GM12865 (cell line): ENCODE data around the gene PTPRN2.
"Not testable (repeated sequence)": the region's sequence is repeated elsewhere in the genome, so short reads cannot be mapped to it uniquely, and the experiment has no call there.

Experiments used
- DNase-seq: peaks from one replicate; pipeline ENCODE4 v3.0.0; 2010; ENCODE audit warnings: low read depth
- H3K4me3 ChIP-seq: 2 replicates; pipeline ENCODE4 v1.5.1; 2011; ENCODE audit warnings: mild to moderate bottlenecking, low read depth, low read length, control low read depth
- TF ChIP-seq, protein P1 (sequence below): IDR thresholded peaks from 2 replicates; pipeline ENCODE4 v1.5.1; 2011; ENCODE audit warnings: low read length, control low read depth, low read depth, inconsistent platforms; ENCODE audit not compliant: insufficient read depth; ENCODE audit errors: missing control alignments

PTPRN2 gene

DNA sequence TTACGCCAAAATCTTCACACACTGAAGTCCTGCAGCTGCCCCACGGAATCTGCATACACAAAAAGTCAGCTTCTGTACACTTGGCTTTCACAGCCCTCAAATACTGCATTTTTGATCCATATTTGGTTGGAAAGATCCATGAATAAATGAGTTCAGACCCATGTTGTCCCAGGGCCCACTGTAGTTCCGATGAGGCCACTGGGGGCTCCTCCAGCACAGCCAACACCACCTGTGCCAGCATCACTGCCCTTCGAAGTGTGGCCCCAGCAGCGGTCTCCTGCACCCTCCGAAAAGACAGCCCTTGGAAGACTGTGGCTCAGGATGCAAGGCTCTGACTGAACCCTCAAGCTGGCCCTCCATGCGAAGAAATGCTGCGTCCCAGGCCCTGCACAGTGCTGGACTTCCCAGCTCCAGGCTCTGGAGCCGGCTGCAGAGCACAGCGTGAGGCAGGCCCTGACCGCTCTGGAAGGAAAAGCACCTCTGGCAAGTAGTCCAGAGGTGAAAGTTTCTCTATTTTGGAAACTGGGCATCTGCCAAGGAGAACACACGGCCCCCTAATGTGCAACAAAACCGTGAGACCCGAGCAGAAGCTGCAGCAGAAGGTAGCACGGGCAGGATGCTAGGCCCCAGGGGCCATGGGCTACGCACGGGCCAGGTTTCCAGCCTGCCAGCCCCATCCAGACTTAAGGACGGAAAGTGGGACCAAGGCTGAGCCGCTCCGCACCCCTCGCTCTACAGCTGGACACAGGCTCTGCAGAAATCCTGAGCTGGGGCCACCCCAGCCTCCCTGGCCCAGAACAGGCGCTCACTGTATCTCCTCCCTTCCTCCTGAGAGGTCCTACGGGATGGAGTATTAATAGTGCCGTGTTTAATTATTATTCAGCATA lies 62.6 kb downstream of the PTPRN2 start:
- H3K4me3 ChIP-seq, result no peak overlapping the region
- TF ChIP-seq, protein P1, sequence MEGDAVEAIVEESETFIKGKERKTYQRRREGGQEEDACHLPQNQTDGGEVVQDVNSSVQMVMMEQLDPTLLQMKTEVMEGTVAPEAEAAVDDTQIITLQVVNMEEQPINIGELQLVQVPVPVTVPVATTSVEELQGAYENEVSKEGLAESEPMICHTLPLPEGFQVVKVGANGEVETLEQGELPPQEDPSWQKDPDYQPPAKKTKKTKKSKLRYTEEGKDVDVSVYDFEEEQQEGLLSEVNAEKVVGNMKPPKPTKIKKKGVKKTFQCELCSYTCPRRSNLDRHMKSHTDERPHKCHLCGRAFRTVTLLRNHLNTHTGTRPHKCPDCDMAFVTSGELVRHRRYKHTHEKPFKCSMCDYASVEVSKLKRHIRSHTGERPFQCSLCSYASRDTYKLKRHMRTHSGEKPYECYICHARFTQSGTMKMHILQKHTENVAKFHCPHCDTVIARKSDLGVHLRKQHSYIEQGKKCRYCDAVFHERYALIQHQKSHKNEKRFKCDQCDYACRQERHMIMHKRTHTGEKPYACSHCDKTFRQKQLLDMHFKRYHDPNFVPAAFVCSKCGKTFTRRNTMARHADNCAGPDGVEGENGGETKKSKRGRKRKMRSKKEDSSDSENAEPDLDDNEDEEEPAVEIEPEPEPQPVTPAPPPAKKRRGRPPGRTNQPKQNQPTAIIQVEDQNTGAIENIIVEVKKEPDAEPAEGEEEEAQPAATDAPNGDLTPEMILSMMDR, result no peak
- no peak for DNase-seq

DNA sequence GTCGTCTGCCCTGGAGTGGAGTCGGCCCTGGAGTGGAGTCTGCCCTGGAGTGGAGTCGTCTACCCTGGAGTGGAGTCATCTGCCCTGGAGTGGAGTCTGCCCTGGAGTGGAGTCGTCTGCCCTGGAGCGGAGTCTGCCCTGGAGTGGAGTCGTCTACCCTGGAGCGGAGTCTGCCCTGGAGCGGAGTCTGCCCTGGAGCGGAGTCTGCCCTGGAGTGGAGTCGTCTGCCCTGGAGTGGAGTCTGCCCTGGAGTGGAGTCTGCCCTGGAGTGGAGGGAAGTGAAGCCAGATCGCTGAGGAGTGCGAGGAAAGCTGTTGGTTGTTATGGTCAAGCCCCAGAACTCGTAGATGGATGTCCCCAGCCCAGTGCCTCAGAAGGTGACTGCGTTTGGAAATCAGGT lies 63.3 kb downstream of the PTPRN2 start:
- not testable (repeated sequence) for H3K4me3 ChIP-seq, DNase-seq

DNA sequence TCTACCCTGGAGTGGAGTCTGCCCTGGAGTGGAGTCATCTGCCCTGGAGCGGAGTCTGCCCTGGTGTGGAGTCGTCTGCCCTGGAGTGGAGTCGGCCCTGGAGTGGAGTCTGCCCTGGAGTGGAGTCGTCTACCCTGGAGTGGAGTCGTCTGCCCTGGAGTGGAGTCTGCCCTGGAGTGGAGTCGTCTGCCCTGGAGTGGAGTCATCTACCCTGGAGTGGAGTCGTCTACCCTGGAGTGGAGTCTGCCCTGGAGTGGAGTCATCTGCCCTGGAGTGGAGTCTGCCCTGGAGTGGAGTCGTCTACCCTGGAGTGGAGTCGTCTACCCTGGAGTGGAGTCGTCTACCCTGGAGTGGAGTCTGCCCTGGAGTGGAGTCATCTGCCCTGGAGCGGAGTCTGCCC lies 63.7 kb downstream of the PTPRN2 start:
- DNase-seq, H3K4me3 ChIP-seq: not testable (repeated sequence)

DNA sequence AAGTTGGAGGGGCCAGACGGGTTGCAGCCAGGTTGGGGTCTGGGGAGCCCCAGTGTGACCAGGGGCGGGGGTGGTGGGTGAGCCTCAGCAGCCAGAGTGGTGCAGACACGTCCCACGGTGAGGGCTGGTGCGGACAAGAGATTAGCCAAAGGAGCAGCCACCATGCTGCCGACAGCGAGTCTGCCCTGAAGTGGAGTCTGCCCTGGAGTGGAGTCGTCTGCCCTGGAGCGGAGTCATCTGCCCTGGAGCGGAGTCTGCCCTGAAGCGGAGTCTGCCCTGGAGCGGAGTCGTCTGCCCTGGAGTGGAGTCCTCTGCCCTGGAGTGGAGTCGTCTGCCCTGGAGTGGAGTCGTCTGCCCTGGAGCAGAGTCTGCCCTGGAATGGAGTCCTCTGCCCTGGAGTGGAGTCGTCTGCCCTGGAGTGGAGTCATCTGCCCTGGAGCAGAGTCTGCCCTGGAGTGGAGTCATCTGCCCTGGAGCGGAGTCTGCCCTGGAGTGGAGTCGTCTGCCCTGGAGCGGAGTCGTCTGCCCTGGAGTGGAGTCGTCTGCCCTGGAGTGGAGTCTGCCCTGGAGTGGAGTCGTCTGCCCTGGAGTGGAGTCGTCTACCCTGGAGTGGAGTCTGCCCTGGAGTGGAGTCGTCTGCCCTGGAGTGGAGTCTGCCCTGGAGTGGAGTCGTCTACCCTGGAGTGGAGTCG lies 64.3 kb downstream of the PTPRN2 start:
- not testable (repeated sequence) for H3K4me3 ChIP-seq, DNase-seq

DNA sequence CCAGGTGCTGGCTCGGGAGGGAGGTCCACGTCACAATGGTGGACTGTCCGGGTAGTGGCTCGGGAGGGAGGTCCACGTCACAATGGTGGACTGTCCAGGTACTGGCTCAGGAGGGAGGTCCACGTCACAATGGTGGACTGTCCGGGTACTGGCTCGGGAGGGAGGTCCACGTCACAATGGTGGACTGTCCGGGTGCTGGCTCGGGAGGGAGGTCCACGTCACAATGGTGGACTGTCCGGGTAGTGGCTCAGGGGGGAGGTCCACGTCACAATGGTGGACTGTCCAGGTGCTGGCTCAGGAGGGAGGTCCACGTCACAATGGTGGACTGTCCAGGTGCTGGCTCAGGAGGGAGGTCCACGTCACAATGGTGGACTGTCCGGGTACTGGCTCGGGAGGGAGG lies 65.8 kb downstream of the PTPRN2 start:
- DNase-seq, H3K4me3 ChIP-seq: not testable (repeated sequence)

DNA sequence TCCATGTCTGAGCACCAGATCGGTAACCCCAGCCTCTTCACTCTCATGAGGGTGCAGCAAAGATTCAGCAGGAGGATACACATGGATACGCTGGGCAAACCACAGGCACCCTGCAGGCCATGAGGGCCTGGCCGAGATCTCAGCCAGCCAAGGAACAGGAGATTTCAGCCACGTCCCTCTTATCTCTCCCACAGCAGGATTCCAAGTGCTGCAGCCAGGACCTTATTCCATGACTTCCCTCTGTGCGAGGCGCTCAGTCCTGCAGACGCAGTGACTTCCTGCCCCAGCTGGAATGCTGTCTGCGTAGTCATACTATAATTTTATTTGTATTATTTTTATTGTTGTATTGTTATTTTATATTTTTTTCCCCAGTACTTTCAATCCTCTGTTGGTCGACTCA lies 66.8 kb downstream of the PTPRN2 start:
- TF ChIP-seq, protein P1, result no peak
- DNase-seq, result no peak

DNA sequence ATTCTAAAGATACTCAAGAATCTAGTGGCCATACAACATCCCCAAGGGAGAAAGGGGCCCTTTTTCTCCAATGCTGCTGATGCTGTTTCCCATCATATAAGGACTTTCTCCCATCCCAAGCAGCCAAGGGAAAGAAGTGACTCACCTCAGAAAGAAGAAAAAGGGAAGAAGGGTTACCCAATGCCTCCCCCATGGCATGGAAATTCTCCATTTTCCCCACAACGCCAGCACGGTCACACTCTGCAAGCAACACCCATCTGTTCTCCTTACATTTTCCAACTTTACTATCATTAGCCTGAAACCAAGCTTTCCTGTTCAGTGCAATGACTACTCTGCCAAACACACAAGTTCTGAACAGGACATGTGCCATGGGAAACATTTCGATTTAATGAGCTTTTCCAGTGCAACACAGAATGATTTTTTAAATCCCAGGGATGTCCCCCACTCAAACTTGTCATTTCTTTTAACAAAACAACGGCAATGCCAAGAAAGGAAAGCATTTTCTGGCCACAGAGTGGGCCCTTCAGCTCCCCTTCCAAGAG lies 67.9 kb downstream of the PTPRN2 start:
- TF ChIP-seq, protein P1, result no peak
- DNase-seq, result no peak
- H3K4me3 ChIP-seq, result no peak overlapping the region

More for the DNA sequence above, 66.8 kb downstream of the PTPRN2 start:
- H3K4me3 ChIP-seq, result no peak overlapping the region

DNA sequence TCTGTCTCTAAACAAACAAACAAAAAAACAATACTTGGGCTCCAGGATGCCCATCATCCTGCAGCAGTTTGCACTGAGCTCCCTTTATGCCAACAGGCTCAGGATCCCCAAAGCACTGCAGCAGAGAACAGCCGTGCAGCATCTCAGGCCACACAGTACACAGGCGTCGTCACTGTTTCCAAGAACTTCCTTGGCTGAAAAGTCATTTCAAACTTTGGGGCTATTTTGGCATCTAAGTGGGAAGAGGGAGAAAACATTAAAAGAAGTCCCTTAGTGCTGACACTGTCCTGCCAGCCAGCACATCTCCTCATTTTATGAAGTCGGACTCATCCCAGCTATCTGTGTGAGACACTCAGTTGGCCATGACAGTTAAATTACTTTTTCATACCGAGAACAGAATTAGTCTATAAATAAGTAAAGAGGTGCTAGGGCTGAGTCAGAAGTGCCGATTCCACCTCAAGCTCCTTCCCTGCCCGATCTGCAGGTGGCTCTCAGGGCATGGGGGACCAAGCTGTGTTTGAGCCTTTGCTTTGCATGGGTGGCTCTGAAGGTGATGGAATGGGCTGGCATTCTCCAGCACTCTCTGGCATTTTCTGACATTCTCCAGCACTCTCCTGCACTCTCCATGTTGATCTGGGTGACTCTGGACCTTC lies 68.5 kb downstream of the PTPRN2 start:
- TF ChIP-seq, protein P1, result no peak
- no peak for DNase-seq

More for the DNA sequence above, 68.5 kb downstream of the PTPRN2 start:
- H3K4me3 ChIP-seq, result no peak overlapping the region
